HG03280 (cell line): ENCODE data around the gene SPNS1.
"Not testable (repeated sequence)": the region's sequence is repeated elsewhere in the genome, so short reads cannot be mapped to it uniquely, and the experiment has no call there.

Experiments used
- ATAC-seq: cut with Tn5 transposase; IDR thresholded peaks from one replicate; pipeline ENCODE4 v1.9.1; 2021; ENCODE audit warnings: mild to moderate bottlenecking, moderate library complexity; ENCODE audit not compliant: unreplicated experiment

SPNS1 gene

DNA sequence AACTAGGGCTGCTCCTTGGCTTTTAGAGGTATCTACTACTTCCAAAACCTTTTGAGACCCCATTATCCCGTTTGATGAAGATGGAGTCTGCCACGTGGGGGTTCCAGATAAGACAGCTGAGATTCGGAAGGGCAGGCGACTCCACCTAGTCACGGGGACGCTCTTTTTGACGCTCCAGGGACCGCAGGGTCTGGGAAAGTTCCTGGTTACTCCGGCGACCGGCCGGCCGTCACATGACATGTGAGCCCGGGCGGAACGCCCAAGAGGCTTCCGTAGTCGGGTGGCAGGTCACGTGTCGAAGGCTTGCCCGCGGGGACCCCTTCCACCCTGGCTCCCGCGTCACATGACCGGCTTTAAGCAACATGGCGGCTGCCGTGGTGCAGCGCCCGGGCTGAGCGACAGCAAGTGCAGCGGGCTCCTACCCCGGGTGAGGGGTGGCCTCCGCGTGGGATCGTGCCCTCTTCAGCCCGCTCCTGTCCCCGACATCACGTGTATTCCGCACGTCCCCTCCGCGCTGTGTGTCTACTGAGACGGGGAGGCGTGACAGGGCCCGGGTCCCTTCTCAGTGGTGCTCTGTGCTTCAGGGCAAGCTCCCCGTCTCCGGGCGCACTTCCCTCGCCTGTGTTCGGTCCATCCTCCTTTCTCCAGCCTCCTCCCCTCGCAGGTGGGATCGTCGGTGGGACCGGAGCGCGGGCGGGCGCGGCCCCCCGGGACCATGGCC lies at the start of gene SPNS1:
SPNS1 (plus strand) TSS at position 342 of the 721 bp plus-strand sequence; CDS start at position 716, 374 bp downstream.
- peak; percentile 92 for ATAC-seq

GRCh38 chr16:28925386-28926228 lies 49.0 kb upstream of the SPNS1 start:
- ATAC-seq = peak; percentile 30

DNA sequence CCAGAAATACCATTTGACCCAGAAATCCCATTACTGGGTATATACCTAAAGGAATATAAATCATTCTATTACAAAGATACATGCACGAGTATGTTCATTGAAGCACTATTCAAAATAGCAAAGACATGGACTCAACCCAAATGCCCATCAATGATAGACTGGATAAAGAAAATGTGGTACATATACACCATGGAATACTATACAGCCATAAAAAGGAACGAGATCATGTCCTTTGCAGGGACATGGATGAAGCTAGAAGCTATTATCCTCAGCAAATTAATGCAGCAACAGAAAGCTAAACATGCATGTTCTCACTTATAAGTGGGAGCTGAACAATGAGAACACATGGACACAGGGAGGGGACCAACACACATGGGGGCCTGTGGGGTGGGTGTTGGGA lies 48.3 kb upstream of the SPNS1 start:
- ATAC-seq = not testable (repeated sequence)

DNA sequence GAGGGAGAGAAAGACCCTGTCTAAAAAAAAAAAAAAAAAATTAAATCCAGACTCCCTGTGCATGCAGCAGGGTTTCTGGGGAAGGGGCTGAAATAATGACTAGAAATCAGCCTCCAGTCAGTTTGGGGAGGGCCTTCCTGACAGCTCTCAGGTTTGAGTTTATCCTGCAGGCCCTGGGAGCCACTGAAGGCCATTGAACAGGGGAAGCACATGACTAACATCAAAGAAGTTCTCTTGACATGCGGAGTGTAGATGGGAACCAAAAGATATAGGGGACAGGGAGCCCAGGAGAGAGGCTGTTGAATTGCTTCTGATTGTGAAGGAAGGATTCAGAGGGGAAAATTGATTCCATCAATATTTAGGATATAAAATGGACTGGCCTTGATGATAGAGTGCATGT lies 46.8 kb upstream of the SPNS1 start:
- ATAC-seq = no peak

DNA sequence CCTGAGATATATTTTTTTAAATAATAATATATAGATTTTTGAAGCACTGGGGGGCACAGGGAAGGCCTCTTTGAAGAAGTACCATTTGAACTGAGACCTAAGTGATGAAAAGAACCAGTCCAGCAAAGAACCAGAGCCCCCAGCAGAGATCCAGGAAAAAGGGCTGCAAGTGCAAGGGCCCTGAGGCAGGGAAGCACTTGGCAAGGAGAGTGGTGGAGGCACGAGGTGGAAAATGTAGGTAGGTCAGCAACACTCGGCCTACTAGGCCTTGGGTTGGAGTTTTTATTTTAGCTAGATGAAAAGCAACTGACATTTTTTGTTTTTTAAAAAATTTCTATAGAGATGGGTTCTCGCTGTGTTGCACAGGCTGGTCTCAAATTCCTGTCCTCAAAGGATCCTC lies 44.4 kb upstream of the SPNS1 start:
- no peak for ATAC-seq

- ATAC-seq = no peak
Measured at GRCh38 chr16:28930652-28931051, 43.9 kb upstream of the SPNS1 start.

GRCh38 chr16:28931801-28932225 lies 42.8 kb upstream of the SPNS1 start, which contains the start of gene CD19:
Gene CD19, plus strand, starts transcription at chr16:28931971. Its CDS starts 30 bp downstream, at chr16:28932001.
- ATAC-seq = no peak

DNA sequence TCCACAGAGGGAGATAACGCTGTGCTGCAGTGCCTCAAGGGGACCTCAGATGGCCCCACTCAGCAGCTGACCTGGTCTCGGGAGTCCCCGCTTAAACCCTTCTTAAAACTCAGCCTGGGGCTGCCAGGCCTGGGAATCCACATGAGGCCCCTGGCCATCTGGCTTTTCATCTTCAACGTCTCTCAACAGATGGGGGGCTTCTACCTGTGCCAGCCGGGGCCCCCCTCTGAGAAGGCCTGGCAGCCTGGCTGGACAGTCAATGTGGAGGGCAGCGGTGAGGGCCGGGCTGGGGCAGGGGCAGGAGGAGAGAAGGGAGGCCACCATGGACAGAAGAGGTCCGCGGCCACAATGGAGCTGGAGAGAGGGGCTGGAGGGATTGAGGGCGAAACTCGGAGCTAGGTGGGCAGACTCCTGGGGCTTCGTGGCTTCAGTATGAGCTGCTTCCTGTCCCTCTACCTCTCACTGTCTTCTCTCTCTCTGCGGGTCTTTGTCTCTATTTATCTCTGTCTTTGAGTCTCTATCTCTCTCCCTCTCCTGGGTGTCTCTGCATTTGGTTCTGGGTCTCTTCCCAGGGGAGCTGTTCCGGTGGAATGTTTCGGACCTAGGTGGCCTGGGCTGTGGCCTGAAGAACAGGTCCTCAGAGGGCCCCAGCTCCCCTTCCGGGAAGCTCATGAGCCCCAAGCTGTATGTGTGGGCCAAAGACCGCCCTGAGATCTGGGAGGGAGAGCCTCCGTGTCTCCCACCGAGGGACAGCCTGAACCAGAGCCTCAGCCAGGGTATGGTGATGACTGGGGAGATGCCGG lies 42.0 kb upstream of the SPNS1 start:
- ATAC-seq = no peak

GRCh38 chr16:28933171-28933570 lies 41.4 kb upstream of the SPNS1 start:
- no peak for ATAC-seq

GRCh38 chr16:28935346-28935745 lies 39.2 kb upstream of the SPNS1 start:
- ATAC-seq = no peak

DNA sequence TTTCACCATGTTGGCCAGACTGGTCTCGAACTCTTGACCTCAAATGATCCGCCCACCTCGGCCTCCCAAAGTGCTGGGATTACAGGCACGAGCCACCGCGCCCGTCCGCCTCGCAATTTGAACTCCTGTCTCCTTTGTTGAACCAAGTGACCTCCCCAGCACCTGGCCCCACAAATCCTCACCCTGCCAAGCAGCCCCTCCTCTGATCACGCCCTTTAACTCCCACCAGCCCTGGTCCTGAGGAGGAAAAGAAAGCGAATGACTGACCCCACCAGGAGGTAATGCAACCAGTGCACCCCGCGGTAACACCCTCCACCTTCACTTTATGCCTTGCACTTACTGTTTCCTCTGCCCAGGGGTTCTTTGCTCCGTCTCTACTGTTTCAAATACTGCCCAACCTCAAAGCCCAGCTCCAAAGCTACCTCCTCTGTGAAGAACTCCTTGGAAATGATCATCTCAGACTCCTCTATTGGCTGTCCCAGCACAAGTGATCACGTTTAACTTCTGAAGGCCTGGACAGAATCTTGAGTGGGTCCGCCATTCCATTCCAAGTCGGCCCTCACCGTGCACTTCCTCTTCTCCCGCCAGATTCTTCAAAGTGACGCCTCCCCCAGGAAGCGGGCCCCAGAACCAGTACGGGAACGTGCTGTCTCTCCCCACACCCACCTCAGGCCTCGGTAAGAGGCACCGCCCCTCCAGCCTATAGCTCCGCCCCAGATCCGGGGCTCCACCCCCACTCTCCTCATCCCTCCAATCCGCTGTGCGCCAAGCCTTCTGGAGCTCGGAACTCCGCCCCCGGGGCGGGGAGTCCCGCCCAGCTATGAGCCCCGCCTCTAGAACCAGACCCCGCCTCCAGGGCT lies 38.4 kb upstream of the SPNS1 start:
- peak; percentile 64 for ATAC-seq

GRCh38 chr16:28936784-28937155 lies 37.8 kb upstream of the SPNS1 start:
- ATAC-seq = no peak

- no peak for ATAC-seq
Measured at GRCh38 chr16:28937222-28937876, 37.2 kb upstream of the SPNS1 start.

DNA sequence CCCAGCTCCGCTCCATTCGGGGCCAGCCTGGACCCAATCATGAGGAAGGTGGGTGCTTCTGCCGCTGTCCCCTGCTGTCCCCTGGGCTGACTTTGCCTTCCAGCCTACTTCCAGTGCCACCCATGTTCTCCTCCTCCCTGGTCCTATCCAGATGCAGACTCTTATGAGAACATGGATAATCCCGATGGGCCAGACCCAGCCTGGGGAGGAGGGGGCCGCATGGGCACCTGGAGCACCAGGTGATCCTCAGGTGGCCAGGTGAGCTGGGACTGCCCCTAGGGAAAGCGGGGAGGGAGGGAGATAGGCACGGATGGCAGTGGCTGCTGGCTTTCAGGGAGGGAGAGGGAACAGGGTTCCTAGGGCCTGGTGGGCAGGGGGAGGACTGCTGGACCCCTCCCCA lies 35.9 kb upstream of the SPNS1 start:
- ATAC-seq = no peak

DNA sequence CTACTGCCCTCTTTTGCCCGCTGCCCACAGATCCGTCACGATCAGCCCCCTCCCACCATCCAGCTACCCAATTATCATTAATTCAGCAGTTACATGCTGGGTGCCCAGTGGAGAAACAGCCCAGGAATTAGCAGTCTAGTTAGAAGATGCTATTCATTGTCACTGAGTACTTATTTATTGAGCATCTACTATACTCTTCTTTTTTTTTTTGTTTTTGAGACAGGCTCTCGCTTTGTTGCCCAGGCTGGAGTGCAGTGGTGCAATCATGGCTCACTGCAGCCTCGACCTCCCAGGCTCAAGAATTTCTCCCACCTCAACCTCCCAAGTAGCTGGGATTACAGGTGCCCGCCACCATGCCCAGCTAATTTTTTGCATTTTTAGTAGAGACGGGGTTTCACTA lies 34.8 kb upstream of the SPNS1 start:
- not testable (repeated sequence) for ATAC-seq

- ATAC-seq = no peak
Measured at GRCh38 chr16:28943281-28943680, 31.3 kb upstream of the SPNS1 start.

- no peak for ATAC-seq
Measured at GRCh38 chr16:28946681-28947080, 27.9 kb upstream of the SPNS1 start.

DNA sequence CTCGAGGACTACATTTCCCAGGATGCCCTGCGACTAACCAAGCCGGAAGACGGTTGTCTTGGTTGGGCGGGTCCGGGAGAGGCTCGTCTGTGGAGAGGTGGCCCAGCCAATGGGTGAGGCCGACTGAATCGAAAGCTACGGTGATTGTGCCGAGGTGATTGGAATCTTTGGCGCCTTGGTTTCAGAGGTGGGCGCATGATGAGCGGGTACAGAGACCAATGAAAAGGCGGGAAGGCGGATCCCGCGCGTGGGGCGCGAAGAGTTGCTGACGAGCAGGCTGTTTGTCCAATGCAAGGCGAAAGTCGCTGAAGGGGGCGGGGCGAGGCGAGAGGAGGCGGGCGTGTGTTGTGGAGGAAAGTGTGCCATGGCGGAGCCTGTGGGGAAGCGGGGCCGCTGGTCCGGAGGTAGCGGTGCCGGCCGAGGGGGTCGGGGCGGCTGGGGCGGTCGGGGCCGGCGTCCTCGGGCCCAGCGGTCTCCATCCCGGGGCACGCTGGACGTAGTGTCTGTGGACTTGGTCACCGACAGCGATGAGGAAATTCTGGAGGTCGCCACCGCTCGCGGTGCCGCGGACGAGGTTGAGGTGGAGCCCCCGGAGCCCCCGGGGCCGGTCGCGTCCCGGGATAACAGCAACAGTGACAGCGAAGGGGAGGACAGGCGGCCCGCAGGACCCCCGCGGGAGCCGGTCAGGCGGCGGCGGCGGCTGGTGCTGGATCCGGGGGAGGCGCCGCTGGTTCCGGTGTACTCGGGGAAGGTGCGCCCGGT lies 23.7 kb upstream of the SPNS1 start, which contains the start of gene NFATC2IP:
NFATC2IP (plus strand) TSS at position 290 of the 762 bp plus-strand sequence; CDS start at position 365, 75 bp downstream.
- ATAC-seq = peak; percentile 97

DNA sequence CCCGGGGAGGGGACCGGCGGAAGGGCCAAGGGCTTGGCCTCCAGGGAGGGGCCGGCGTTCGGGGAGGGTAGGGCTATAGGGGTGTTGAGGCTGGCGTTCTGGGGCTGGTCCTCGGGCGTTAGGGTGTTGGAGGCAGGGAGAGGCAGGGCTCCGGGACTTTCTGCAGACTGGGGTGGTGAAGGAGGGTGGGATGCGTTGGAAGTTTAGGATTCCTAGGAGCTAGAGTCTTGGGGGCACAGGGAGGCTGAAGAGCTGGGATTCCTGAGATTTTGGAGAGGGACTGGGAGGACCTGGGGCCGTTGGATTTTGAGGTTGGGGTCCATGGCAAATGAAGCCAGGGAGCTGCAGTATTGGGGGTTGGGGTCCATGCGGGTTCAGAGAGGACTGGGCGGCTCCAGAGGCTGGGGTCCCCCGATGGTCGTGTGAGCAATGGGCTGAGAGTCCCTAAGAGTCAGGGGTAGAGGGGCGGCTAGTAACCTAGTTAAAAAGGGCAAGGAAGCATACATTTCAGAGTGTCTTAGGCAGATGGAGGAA lies 23.1 kb upstream of the SPNS1 start:
- no peak for ATAC-seq
